ENCODE measurements around the gene KRTAP9-3. TPM values are rescaled to one million over a fixed set of nuclear protein-coding genes. Genes with fewer than 3 reads are reported as not detected.
"Not testable (repeated sequence)": the region's sequence is repeated elsewhere in the genome, so short reads cannot be mapped to it uniquely, and the experiment has no call there.

KRTAP9-3 gene
- total RNA-seq, 2 donors from 2014 or later: not detected

- no peaks in the 10 kb centered on the region for H3K36me3 ChIP-seq (replicated peaks in 1 of 2; ENCODE audit: insufficient read depth in 1 of 2, low read depth in 2 of 2)
- no peaks in the 10 kb centered on the region for H3K9me3 ChIP-seq
- DNase-seq (no peak), ATAC-seq (no peak)
- no peak overlapping the region for H3K27ac ChIP-seq
- no peak for TF ChIP-seq POLR2A (IDR thresholded peaks at IDR 0.05)
- TF ChIP-seq, protein P1, sequence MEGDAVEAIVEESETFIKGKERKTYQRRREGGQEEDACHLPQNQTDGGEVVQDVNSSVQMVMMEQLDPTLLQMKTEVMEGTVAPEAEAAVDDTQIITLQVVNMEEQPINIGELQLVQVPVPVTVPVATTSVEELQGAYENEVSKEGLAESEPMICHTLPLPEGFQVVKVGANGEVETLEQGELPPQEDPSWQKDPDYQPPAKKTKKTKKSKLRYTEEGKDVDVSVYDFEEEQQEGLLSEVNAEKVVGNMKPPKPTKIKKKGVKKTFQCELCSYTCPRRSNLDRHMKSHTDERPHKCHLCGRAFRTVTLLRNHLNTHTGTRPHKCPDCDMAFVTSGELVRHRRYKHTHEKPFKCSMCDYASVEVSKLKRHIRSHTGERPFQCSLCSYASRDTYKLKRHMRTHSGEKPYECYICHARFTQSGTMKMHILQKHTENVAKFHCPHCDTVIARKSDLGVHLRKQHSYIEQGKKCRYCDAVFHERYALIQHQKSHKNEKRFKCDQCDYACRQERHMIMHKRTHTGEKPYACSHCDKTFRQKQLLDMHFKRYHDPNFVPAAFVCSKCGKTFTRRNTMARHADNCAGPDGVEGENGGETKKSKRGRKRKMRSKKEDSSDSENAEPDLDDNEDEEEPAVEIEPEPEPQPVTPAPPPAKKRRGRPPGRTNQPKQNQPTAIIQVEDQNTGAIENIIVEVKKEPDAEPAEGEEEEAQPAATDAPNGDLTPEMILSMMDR (IDR thresholded peaks at IDR 0.05): no peak
- intact Hi-C loops (cut with DNase I): no loop called here
- no peaks in the 10 kb centered on the region for H3K4me1 ChIP-seq
- no CpG with 5 or more reads among the region's 1 CpG for WGBS, 2 donors
- no peaks in the 10 kb centered on the region for H3K27me3 ChIP-seq
- no peak overlapping the region for H3K4me3 ChIP-seq
Measured at GRCh38 chr17:41271858-41272257, 39.6 kb downstream of the KRTAP9-3 start.

- H3K27me3 ChIP-seq; H3K9me3 ChIP-seq; DNase-seq; H3K4me3 ChIP-seq; H3K27ac ChIP-seq; H3K4me1 ChIP-seq; ATAC-seq; H3K36me3 ChIP-seq (replicated peaks in 1 of 2; ENCODE audit: insufficient read depth in 1 of 2, low read depth in 2 of 2); intact Hi-C loops (cut with DNase I): not testable (repeated sequence)
- WGBS, 2 donors: 71% methylated on average over 3 of the region's 3 CpGs; no CpG with 5 or more reads in 1 of the 2 donors
Measured at GRCh38 chr17:41275648-41276190, 43.5 kb downstream of the KRTAP9-3 start, which contains the start of gene KRTAP9-7. Gene KRTAP9-7, plus strand, starts transcription at chr17:41275698. Its CDS starts 0 bp downstream, at chr17:41275698.

- no peaks in the 10 kb centered on the region for H3K36me3 ChIP-seq (replicated peaks in 1 of 2; ENCODE audit: insufficient read depth in 1 of 2, low read depth in 2 of 2)
- H3K4me1 ChIP-seq: no peaks in the 10 kb centered on the region
- no peak for DNase-seq
- TF ChIP-seq, protein P1 (IDR thresholded peaks at IDR 0.05): no peak
- TF ChIP-seq POLR2A (IDR thresholded peaks at IDR 0.05): no peak
- no peak for ATAC-seq
- H3K4me3 ChIP-seq: no peak overlapping the region
- H3K9me3 ChIP-seq: no peaks in the 10 kb centered on the region
- no peaks in the 10 kb centered on the region for H3K27me3 ChIP-seq
- H3K27ac ChIP-seq: no peak overlapping the region
- WGBS, 2 donors: 63 to 68% methylated on average over 3 of the region's 3 CpGs
- intact Hi-C loops (cut with DNase I): no loop called here
Measured at GRCh38 chr17:41278176-41278955, 46.1 kb downstream of the KRTAP9-3 start.

Small RNAs within 50 kb of the gene (small RNA-seq; reads per million reads assigned to genes)
- not detected for gene KRTAP4-17P
- gene KRTAP9-10P: not detected

Other genes with a start within 250 kb of the KRTAP9-3 start
- 1 to 10 TPM in 1 of 2 donors, not detected in 1; 1.6 TPM for gene KRT40, start 248.1 kb upstream of the KRTAP9-3 start, total RNA-seq
- gene KRTAP3-3, start 238.3 kb upstream of the KRTAP9-3 start, total RNA-seq: not detected
- gene KRTAP3-2, start 232.5 kb upstream of the KRTAP9-3 start, total RNA-seq: not detected
- gene KRTAP3-1, start 223.3 kb upstream of the KRTAP9-3 start, total RNA-seq: not detected
- gene KRTAP1-5, start 205.2 kb upstream of the KRTAP9-3 start, total RNA-seq: not detected
- gene KRTAP1-4, start 202.3 kb upstream of the KRTAP9-3 start, total RNA-seq: not detected
- gene KRTAP1-3, start 197.6 kb upstream of the KRTAP9-3 start, total RNA-seq: not detected
- gene KRTAP1-1, start 191.0 kb upstream of the KRTAP9-3 start, total RNA-seq: not detected
- gene KRTAP2-1, start 185.1 kb upstream of the KRTAP9-3 start, total RNA-seq: not detected
- not detected for gene KRTAP2-2, start 177.2 kb upstream of the KRTAP9-3 start, total RNA-seq
- gene KRTAP2-3, start 172.3 kb upstream of the KRTAP9-3 start, total RNA-seq: not detected
- gene KRTAP2-4, start 166.6 kb upstream of the KRTAP9-3 start, total RNA-seq: not detected
- gene KRTAP4-7, start 148.3 kb upstream of the KRTAP9-3 start, total RNA-seq: not detected
- gene KRTAP4-8, start 134.3 kb upstream of the KRTAP9-3 start, total RNA-seq: not detected
- gene KRTAP4-16, start 130.2 kb upstream of the KRTAP9-3 start, total RNA-seq: not detected
- gene KRTAP4-9, start 127.1 kb upstream of the KRTAP9-3 start, total RNA-seq: not detected
- not detected for gene KRTAP4-11, start 114.1 kb upstream of the KRTAP9-3 start, total RNA-seq
- not detected for gene KRTAP4-12, start 108.3 kb upstream of the KRTAP9-3 start, total RNA-seq
- not detected for gene KRTAP4-6, start 91.9 kb upstream of the KRTAP9-3 start, total RNA-seq
- not detected for gene KRTAP4-5, start 82.6 kb upstream of the KRTAP9-3 start, total RNA-seq
- not detected for gene KRTAP4-4, start 71.7 kb upstream of the KRTAP9-3 start, total RNA-seq
- not detected for gene KRTAP4-3, start 64.2 kb upstream of the KRTAP9-3 start, total RNA-seq
- not detected for gene KRTAP4-2, start 54.2 kb upstream of the KRTAP9-3 start, total RNA-seq
- gene KRTAP4-1, start 47.5 kb upstream of the KRTAP9-3 start, total RNA-seq: not detected
- gene KRTAP9-1, start 42.6 kb upstream of the KRTAP9-3 start, total RNA-seq: not detected
- gene KRTAP9-2, start 5.8 kb upstream of the KRTAP9-3 start, total RNA-seq: not detected
- not detected for gene KRTAP9-8, start 5.5 kb downstream of the KRTAP9-3 start, total RNA-seq
- not detected for gene KRTAP9-4, start 17.2 kb downstream of the KRTAP9-3 start, total RNA-seq
- gene KRTAP9-9, start 22.9 kb downstream of the KRTAP9-3 start, total RNA-seq: not detected
- not detected for gene KRTAP9-6, start 32.9 kb downstream of the KRTAP9-3 start, total RNA-seq
- gene KRTAP9-7, start 43.2 kb downstream of the KRTAP9-3 start, total RNA-seq: not detected
- not detected for gene KRTAP29-1, start 70.4 kb downstream of the KRTAP9-3 start, total RNA-seq
- not detected for gene KRTAP16-1, start 76.9 kb downstream of the KRTAP9-3 start, total RNA-seq
- gene KRTAP17-1, start 83.3 kb downstream of the KRTAP9-3 start, total RNA-seq: not detected
- not detected for gene KRT33A, start 118.4 kb downstream of the KRTAP9-3 start, total RNA-seq
- gene KRT33B, start 137.4 kb downstream of the KRTAP9-3 start, total RNA-seq: not detected
- gene KRT34, start 149.9 kb downstream of the KRTAP9-3 start, total RNA-seq: not detected
- not detected for gene KRT31, start 165.2 kb downstream of the KRTAP9-3 start, total RNA-seq
- not detected for gene KRT37, start 192.1 kb downstream of the KRTAP9-3 start, total RNA-seq
- gene KRT38, start 208.5 kb downstream of the KRTAP9-3 start, total RNA-seq: not detected
- not detected for gene KRT32, start 234.9 kb downstream of the KRTAP9-3 start, total RNA-seq
- gene KRT35, start 248.7 kb downstream of the KRTAP9-3 start, total RNA-seq: not detected